HCT116 (cell line): ENCODE results near the gene CACNA1A. TPM values are rescaled to one million over a fixed set of nuclear protein-coding genes. Genes with fewer than 3 reads are reported as not detected.
A peak's percentile ranks its signal among the peaks of the same experiment; 100 is the strongest.

Experiments
- ATAC-seq: fragments of 200-7000 bp; cut with Tn5 transposase; 2 replicates; pipeline ENCODE4 v1.9.1; 2020; ENCODE audit warnings: mild to moderate bottlenecking, moderate library complexity
- BruUV-seq: library from RNA; stranded (reverse); fragments of 400-500 nt; replicated peaks from 2 replicates; lab custom pipeline; 2021; lab: Mats Ljungman, UMichigan
- CTCF ChIA-PET: fragments of 300-600 bp; sonication (Branson Sonifier 250); formaldehyde crosslinking; loops from one replicate; lab custom pipeline; 2021; ENCODE audit warnings: antibody characterized with exemption; lab: Charles Lee
- POLR2A ChIA-PET: fragments of 300-600, 350-600 bp; sonication (Branson Sonifier 250); formaldehyde crosslinking; loops from one replicate; lab custom pipeline; 2021; ENCODE audit warnings: antibody characterized with exemption; lab: Charles Lee
- RAD21 ChIA-PET, 2 experiments: fragments of 300-600 bp; sonication (Branson Sonifier 250); formaldehyde crosslinking; loops; one replicate each; lab custom pipeline; 2023; ENCODE audit warnings: low total read pairs in 2 of 2; ENCODE audit not compliant: uncharacterized antibody in 2 of 2, unreplicated experiment in 2 of 2, low non-redundant PET in 1 of 2; lab: Charles Lee
- DNase-seq: peaks from one replicate; pipeline ENCODE4 v3.0.0-alpha.2; 2010; ENCODE audit warnings: low read depth, low spot score
- H2AFZ ChIP-seq: fragments of 200-600 bp; shearing (Covaris generic), sonication (generic); 2 replicates; pipeline ENCODE4 v1.6.1; 2017; ENCODE audit warnings: low read depth, mixed run types, mixed read lengths, antibody characterized with exemption, low read length; ENCODE audit not compliant: poor library complexity, severe bottlenecking
- H3K27ac ChIP-seq: 2 replicates; pipeline ENCODE4 v1.5.1; 2012; ENCODE audit warnings: low read depth, low read length
- H3K27me3 ChIP-seq: fragments of 200-600 bp; sonication (generic); 2 replicates; pipeline ENCODE4 v1.6.1; 2016; ENCODE audit warnings: mixed run types, low read length, mixed read lengths; ENCODE audit not compliant: insufficient read depth
- H3K36me3 ChIP-seq, 2 experiments: fragments of 200-500 bp in 1 of 2; fragments of 200-600 bp in 1 of 2; sonication (Bioruptor generic) in 1 of 2; sonication (generic) in 1 of 2; 2 replicates each; pipeline versions ENCODE4 v1.5.1 to v1.6.1; 2014 to 2016; ENCODE audit warnings: low read length in 2 of 2, inconsistent platforms in 1 of 2, mixed read lengths in 1 of 2, mixed run types in 1 of 2; ENCODE audit not compliant: insufficient read depth in 2 of 2, control insufficient read depth in 1 of 2
- H3K4me1 ChIP-seq, 2 experiments: fragments of 200-600 bp in 1 of 2; sonication (generic) in 1 of 2; 2 replicates each; pipeline versions ENCODE4 v1.5.1 to v1.6.1; 2012 to 2017; ENCODE audit warnings: low read length in 2 of 2, inconsistent platforms in 1 of 2, mild to moderate bottlenecking in 1 of 2, mixed read lengths in 1 of 2, mixed run types in 1 of 2, moderate library complexity in 1 of 2; ENCODE audit not compliant: insufficient read depth in 2 of 2, control insufficient read depth in 1 of 2
- H3K4me2 ChIP-seq: fragments of 200-600 bp; sonication (generic); 2 replicates; pipeline ENCODE4 v1.6.1; 2017; ENCODE audit warnings: mixed run types, low read length, mixed read lengths
- H3K4me3 ChIP-seq, 2 experiments: fragments of 200-600 bp in 1 of 2; sonication (generic) in 1 of 2; replicated peaks in 1 of 2; 2 replicates each; pipeline ENCODE4 v1.5.1; 2011 to 2016; ENCODE audit warnings: low read length in 2 of 2, control low read depth in 1 of 2, low read depth in 1 of 2, mild to moderate bottlenecking in 1 of 2, mixed read lengths in 1 of 2, mixed run types in 1 of 2
- H3K79me2 ChIP-seq: fragments of 200-600 bp; sonication (generic); 2 replicates; pipeline ENCODE4 v1.6.1; 2017; ENCODE audit warnings: mild to moderate bottlenecking, mixed run types, low read length, moderate library complexity, mixed read lengths; ENCODE audit not compliant: insufficient read depth
- H3K9ac ChIP-seq: fragments of 200-600 bp; sonication (generic); 2 replicates; pipeline ENCODE4 v1.6.1; 2016; ENCODE audit warnings: low read length, mixed read lengths
- H3K9me2 ChIP-seq: fragments of 200-600 bp; sonication (generic), shearing (Covaris generic); 2 replicates; pipeline ENCODE4 v1.6.1; 2017; ENCODE audit warnings: mixed run types, mild to moderate bottlenecking, moderate library complexity; ENCODE audit not compliant: insufficient read depth
- H3K9me3 ChIP-seq, 2 experiments: fragments of 200-500 bp in 1 of 2; fragments of 200-600 bp in 1 of 2; sonication (Bioruptor generic) in 1 of 2; sonication (generic) in 1 of 2; 2 replicates each; pipeline ENCODE4 v1.6.1; 2014 to 2017; ENCODE audit warnings: low read length in 2 of 2, mixed read lengths in 2 of 2, inconsistent platforms in 1 of 2, low read depth in 1 of 2, mild to moderate bottlenecking in 1 of 2, mixed run types in 1 of 2, moderate library complexity in 1 of 2; ENCODE audit not compliant: control insufficient read depth in 1 of 2, insufficient read depth in 1 of 2
- H4K20me1 ChIP-seq: fragments of 200-600 bp; sonication (generic), shearing (Covaris generic); 2 replicates; pipeline ENCODE4 v1.6.1; 2017; ENCODE audit warnings: mixed run types, mild to moderate bottlenecking, moderate library complexity; ENCODE audit not compliant: insufficient read depth
- CBX3 ChIP-seq: IDR thresholded peaks from 2 replicates; pipeline ENCODE4 v1.6.1; 2012; ENCODE audit warnings: low read depth
- EGR1 ChIP-seq: IDR thresholded peaks from 2 replicates; pipeline ENCODE4 v1.6.1; 2012; ENCODE audit warnings: low read depth
- EZH2 ChIP-seq: fragments of 200-600 bp; sonication (generic); IDR thresholded peaks from 2 replicates; pipeline ENCODE4 v1.6.1; 2017; ENCODE audit warnings: antibody characterized with exemption, mixed run types
- EZH2phosphoT487 ChIP-seq: fragments of 200-600 bp; IDR thresholded peaks from 2 replicates; pipeline ENCODE4 v1.6.1; 2018; ENCODE audit warnings: antibody characterized with exemption, borderline replicate concordance
- FOSL1 ChIP-seq: IDR thresholded peaks from 2 replicates; pipeline ENCODE4 v1.6.1; 2012; ENCODE audit warnings: low read depth
- JUND ChIP-seq: IDR thresholded peaks from 2 replicates; pipeline ENCODE4 v1.6.1; 2012
- POLR2A ChIP-seq: IDR thresholded peaks from 2 replicates; pipeline ENCODE4 v1.7.0; 2011; ENCODE audit warnings: borderline replicate concordance; ENCODE audit not compliant: insufficient read depth, insufficient read length; ENCODE audit errors: extremely low read depth
- POLR2AphosphoS5 ChIP-seq: IDR thresholded peaks from 2 replicates; pipeline ENCODE4 v1.6.1; 2011; ENCODE audit warnings: mild to moderate bottlenecking, low read depth, low read length, moderate library complexity
- RAD21 ChIP-seq: IDR thresholded peaks from 2 replicates; pipeline ENCODE4 v1.6.1; 2012; ENCODE audit warnings: low read depth, mild to moderate bottlenecking
- REST ChIP-seq: IDR thresholded peaks from 2 replicates; pipeline ENCODE4 v1.6.1; 2012; ENCODE audit warnings: low read depth
- SIN3A ChIP-seq: IDR thresholded peaks from 2 replicates; pipeline ENCODE4 v1.6.1; 2012; ENCODE audit warnings: low read depth
- SRF ChIP-seq: IDR thresholded peaks from 2 replicates; pipeline ENCODE4 v1.6.1; 2012; ENCODE audit warnings: low read depth
- TCF7L2 ChIP-seq: IDR thresholded peaks from 2 replicates; pipeline ENCODE4 v1.7.0; 2011; ENCODE audit warnings: borderline replicate concordance, inconsistent platforms; ENCODE audit not compliant: insufficient read depth, insufficient read length; ENCODE audit errors: extremely low read depth
- ZFX ChIP-seq: fragments of 450-650 bp; IDR thresholded peaks from 2 replicates; pipeline ENCODE4 v1.6.1; 2017
- ZNF274 ChIP-seq: fragments of 200-500 bp; sonication (Bioruptor generic); IDR thresholded peaks from 2 replicates; pipeline ENCODE4 v1.6.1; 2014; ENCODE audit warnings: mild to moderate bottlenecking, low read depth, low read length, inconsistent platforms
- intact Hi-C: fragments of 100-400 bp; cut with micrococcal nuclease; formaldehyde crosslinking; loops from 2 replicates; pipeline ENCODE4 v1.10.0; 2022
- total RNA-seq: library from RNA; stranded (reverse); gene quantifications from one replicate; pipeline ENCODE4 v1.2.1, GENCODE V29; 2021; ENCODE audit not compliant: unreplicated experiment

CACNA1A gene
- total RNA-seq, 1 experiment from 2014 or later, result 7.5 TPM

- POLR2A ChIA-PET, result no interaction called here
- Histone ChIP-seq H3K27me3 (peaks cover 53% of the 10 kb centered on the region), H3K4me3 (no peak overlapping the region), H3K4me1 (no peaks in the 10 kb centered on the region), H2AFZ (no peak overlapping the region), H4K20me1 (no peaks in the 10 kb centered on the region), H3K4me2 (no peak overlapping the region), H3K9me2 (no peaks in the 10 kb centered on the region), H3K27ac (no peak overlapping the region), H3K36me3 (no peaks in the 10 kb centered on the region), H3K79me2 (no peaks in the 10 kb centered on the region), H3K9me3 (no peaks in the 10 kb centered on the region), H3K9ac (no peak overlapping the region)
- RAD21 ChIA-PET, result interaction anchor here in 1 of 2 experiments (0.7 kb wide), 1 partner anchor 30 kb away, joined by 3 read pairs; no protein-coding TSS in a partner anchor
- CTCF ChIA-PET, result no interaction called here
- ATAC-seq, result no peak
- no TSS peak for BruUV-seq
- peak; percentile 23 for DNase-seq
- TF ChIP-seq TCF7L2 (no peak), FOSL1 (no peak), REST (no peak), SRF (no peak), ZNF274 (no peak), SIN3A (no peak), EZH2phosphoT487 (no peak), RAD21 (no peak), POLR2AphosphoS5 (no peak), EGR1 (no peak), JUND (no peak), POLR2A (no peak), ZFX (no peak), EZH2 (no peak), CBX3 (no peak)
- intact Hi-C loops, result no loop called here
Observed at GRCh38 chr19:13483215-13483614, 23.1 kb downstream of the CACNA1A start.
